NCI-H748 (cell line): ENCODE results near the gene PPP1R16B.

Experiments
- DNase-seq: peaks from one replicate; lab custom pipeline; 2025; ENCODE audit not compliant: unreplicated experiment; lab: John Stamatoyannopoulos, UW

Gene PPP1R16B

DNA sequence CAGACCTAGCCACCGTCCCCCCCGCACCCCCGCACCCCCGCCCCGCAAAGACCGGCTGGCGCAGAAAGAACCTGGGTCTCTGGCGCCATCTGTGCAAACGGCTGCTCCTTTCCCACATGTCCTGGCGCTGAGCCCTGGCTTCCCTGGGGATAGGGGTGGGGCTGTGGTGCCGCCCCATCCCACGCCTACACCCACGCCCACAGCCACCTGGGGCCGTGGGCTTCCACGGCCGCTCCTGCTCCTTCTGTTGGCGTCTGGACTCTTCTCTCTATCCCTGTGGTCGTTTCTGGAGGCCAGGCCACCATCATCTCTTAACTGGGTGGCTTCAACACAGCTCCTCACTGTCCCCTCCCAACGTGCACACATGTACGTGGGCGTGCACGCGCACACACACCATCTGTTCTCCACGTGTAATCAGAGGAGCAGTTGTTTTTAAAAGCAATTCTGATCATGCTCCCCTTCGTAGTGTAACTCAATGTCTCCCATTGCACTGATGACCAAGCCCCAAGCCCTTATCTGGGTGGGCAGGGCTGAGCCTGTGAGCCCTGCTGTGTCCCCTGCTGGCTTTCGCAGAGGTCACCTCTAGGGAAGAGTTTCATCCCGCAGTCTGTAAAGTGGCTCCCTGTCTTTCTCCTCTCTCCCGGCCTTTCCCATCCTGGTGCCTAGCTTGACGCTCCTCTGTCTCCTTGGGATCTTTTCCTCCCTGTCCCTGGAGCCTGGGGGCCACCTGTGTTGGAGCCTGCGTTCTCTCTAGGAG lies 88.8 kb downstream of the PPP1R16B start:
- peak; percentile 51 for DNase-seq

DNA sequence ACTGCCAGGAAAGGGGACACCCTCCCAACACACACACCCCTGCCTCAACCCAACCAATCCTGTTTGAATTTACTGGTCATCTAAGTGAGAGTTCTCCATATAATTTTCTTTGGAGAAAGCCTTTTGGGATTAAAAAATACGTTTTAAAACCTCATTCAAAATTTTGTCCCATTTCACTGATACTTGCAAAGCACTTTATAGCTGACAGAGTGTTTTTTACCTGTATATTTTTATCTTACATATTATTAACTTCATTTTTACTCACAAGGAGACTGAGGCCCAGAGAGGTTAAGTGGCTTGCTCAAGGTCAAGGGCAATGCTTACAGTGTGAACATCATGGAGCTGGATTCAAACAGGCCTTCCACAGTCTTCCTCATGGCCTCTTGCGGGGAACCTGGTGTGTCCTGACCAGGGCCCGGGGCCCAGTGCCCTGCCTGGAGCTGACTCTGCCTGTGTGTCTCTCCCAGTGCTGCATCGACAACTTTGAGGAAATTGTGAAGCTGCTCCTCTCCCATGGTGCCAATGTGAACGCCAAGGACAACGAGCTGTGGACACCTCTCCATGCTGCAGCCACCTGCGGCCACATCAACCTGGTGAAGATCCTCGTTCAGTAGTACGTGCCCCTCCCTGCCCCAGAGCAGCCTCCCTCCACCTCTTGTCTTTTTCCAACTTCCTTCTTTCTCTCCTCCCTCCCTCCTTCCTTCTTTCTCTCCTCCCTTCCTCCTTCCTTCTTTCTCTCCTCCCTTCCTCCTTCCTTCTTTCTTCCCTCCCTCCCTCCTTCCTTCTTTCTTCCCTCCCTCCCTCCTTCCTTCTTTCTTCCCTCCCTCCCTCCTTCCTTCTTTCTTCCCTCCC lies 89.8 kb downstream of the PPP1R16B start:
- DNase-seq, result no peak

DNA sequence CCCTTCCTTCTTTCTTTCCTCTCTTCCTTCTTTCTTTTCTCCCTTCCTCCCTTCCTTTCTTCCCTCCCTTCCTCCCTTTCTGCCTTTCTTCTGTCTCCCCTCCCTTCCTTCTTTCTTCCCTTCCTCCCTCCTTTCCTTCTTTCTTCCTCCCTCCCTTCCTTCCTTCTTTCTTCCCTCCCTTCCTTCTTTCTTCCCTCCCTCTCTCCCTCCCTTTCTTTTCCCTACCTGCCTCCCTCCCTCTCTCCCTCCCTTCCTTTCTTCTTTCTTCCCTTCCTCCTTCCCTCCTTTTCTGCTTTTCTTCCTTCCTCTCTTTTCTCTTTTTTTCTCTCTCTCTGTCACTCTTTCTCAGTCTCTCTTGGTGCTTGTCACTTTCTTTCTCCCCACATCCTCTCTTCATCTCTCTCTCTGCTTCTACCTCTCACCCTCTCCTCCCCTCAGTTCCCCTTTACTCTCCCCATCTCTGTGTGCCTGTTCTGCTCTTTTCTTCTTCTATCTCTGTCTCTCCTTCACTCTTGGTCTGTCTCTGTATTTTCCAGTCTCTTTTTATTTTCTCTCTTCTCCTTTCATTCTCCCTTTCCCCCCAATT lies 90.6 kb downstream of the PPP1R16B start:
- no peak for DNase-seq

DNA sequence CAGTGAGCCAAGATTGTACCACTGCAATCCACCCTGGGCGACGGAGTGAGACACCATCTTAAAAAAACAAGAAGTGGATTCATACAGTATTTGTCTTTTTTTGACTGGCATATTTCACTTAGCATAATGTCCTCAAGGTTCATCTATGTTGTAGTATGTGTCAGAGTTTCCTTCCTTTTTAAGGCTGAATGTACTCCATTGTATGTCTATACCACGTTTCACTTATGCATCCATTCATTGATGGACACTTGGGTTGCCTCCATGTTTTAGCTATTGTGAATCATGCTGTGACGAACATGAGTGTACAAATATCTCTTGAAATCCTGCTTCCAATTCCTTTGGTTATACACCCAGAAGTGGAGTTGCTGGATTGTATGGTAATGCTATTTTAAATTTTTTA lies 91.8 kb downstream of the PPP1R16B start:
- no peak for DNase-seq

DNA sequence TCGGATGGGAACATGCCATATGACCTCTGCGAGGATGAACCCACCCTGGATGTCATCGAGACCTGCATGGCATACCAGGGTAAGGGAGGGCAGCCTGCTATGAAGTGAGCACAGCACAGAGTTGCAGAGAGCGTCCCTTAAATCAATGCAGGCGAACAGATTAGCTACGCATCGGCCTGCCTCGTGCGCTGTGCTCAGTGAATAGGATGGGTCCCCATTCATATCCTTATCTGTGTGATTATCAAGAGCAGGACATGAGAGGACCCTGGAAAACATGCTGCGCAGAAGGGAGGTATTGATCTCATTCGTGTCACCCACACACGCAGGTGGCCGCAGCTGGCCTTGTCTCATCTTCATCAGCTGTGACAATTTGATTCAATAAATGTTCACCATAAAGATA lies 95.1 kb downstream of the PPP1R16B start:
- DNase-seq, result no peak

DNA sequence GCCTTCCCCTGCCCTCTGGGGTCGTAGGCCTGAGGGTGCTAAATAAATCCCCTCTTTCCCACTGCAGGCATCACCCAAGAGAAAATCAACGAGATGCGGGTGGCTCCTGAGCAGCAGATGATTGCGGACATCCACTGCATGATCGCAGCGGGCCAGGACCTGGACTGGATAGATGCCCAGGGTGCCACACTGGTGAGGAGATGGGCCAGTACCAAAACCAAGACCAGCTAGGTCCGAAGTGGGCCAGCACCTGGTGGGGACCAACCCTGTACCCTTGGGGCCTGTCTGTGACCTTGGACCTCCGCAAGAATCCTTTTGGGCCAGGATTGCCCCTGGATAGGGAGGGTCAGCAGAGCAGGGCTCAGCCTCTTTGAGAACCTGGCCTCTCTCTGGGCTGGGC lies 97.1 kb downstream of the PPP1R16B start:
- DNase-seq, result no peak

DNA sequence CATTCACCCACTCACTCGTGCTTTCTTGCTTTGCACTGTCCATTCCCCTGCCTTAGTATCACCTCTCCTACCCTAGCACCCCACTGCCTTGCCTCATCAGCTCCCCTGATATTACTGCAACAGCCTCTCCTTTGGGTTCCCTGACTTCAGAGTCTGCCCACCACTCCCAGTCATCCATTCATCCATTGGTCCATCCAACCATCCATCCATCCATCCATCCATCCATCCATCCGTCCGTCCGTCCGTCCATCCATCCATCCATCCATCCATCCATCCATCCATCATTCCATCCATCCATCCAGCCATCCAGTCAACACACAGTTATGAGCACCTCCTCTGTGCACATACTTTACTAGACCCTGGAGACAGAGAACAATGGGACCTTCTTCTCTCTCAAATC lies 97.8 kb downstream of the PPP1R16B start:
- DNase-seq, result no peak

DNA sequence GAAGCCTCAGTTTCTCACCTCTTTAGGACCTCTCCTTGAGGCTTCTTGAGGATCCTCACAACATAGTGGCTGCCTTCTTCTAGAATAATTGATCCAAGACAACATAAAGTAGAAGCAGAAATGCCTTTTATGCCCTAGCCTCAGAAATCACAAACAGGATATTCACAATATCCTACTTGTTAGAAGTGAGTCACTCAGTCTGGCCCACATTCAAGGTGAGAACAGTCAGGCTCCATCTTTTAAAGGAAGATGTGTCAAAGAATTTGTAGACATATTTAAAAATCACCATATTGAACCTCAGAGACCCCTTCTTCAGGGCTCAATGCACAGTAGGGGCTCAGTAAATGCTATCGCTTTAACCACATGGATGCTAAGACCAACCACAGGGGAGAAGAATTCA lies 99.9 kb downstream of the PPP1R16B start:
- DNase-seq, result no peak

DNA sequence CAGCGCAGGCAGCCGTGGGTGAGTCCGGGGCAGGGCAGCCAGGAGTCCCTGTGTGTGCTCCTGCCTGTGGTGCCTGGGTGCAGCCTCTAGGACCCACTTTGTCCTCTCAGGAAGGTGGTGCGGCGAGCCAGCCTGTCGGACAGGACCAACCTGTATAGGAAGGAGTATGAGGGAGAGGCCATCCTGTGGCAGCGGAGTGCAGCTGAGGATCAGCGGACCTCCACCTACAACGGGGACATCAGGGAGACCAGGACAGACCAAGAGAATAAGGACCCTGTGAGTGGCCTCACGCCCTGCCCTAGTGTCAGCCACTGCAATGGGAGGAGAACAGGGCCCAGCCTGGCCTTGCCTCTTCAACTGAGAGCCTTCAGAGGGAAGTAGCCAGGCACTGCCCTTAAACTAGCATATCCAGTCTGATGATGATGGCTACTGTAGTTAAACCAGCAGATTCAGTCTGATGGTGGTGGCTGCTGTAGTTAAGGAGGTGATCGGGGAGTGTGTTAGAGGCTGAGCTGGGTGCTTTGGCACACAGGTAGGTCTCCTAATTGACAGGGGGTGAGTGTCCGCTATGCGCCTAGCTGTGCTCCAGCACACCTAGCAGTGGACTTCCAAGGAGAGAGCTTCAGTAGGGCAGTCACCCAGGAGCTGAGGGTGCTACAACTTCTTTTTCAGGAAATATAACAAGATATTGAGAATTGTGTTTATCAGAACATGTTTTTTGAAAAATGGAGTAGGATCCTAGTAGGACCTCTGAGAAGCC lies 102.6 kb downstream of the PPP1R16B start:
- DNase-seq, result no peak

DNA sequence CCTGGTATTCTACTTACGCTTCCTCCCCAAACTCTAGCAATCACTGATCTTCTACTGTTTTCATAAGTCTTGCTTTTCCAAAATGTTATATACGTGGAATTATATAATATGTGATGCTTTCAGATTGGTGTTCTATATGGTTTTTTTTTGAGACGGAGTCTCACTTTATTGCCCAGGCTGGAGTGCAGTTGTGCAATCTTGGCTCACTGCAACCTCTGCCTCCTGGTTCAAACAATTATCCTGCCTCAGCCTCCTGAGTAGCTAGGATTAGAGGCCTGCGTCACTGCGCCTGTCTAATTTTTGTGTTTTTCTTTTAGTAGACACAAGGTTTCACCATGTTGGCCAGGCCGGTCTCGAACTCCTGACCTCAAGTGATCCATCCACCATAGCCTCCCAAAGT lies 109.9 kb downstream of the PPP1R16B start:
- DNase-seq, result no peak

DNA sequence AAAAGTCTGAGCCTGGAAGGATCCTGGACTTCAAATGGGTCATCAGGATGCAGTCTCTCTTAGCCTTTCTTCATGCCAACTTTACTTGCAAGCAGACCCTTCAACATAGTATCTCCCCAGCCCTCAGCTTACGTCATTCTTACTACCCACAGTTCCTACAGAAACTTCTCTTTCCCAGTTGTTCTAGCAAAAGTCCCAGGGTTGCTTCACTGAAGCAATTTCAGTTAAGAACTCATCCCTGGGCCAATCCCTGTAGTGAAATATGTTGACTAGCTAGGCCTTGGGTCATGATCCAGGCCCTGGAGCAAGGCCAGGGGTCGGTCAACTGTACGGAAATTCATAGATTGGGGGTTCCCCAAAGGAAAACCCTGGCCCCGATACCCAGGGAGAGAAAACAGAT lies 112.2 kb downstream of the PPP1R16B start:
- no peak for DNase-seq

DNA sequence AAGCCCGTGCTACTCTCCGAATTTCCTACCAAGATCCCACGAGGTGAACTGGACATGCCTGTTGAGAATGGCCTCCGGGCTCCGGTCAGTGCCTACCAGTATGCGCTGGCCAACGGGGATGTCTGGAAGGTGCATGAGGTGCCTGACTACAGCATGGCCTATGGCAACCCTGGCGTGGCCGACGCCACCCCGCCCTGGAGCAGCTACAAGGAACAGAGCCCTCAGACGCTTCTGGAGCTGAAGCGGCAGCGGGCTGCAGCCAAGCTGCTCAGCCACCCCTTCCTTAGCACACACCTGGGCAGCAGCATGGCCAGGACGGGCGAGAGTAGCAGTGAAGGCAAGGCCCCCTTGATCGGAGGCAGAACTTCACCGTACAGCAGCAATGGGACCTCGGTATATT lies 112.7 kb downstream of the PPP1R16B start:
- DNase-seq, result no peak

DNA sequence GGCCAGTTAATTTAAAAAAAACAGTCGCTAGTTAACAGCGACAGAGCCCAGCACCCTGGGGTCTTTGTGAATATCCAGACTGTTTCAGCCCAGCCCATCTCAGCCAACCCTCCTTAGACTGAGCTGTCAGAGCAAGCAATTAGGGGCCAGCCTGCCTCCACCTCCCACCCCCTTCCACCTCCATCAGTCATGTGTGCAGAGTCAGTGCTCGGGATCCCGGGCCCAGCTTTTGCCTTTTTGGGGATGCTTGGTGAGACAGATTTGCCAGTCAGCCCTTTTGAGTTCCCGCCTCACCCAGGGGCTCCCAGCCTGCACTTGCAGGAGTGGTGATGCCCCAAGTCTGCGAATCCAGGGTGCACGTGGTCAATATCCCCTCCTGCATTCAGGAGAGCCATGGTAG lies 114.2 kb downstream of the PPP1R16B start:
- DNase-seq, result no peak

DNA sequence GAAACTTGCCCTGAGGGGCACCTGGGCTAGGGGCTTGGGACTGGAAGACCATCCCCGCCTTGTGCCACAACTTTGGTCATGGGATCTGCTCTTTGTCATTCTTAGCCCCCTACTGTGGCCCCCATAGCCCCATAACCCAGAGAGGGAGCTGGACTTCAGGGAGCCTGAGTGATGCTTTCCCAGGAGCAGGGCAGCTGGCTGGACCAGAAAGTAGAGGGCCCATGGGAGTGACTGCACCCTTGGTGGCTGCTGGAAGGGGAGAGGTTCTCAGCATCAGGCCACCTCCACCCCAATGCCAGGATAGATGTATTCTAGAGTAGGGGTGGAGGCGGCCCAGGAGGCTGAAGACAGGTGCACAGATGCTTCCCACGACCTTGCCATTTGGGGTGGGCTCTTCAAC lies 114.9 kb downstream of the PPP1R16B start:
- DNase-seq, result no peak

DNA sequence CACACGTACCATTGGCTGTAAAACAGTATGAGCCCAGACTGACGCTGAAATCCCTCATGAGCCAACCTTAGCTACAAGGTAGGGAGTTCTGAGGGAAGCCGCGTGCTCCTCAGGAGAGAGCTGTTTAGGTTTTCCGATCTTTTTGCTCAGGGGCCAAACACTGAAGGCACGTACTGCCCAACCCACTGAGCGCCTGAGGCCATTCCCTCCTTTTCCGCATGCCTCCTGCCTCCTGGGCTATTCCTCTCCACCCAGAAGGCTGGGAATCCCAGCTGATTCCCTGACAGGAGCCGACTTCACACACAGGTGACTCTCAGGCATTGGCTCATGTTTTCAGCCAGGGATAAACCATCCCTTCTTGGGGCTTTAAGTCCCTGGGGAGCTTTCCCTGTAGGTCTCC lies 115.4 kb downstream of the PPP1R16B start:
- DNase-seq, result no peak

DNA sequence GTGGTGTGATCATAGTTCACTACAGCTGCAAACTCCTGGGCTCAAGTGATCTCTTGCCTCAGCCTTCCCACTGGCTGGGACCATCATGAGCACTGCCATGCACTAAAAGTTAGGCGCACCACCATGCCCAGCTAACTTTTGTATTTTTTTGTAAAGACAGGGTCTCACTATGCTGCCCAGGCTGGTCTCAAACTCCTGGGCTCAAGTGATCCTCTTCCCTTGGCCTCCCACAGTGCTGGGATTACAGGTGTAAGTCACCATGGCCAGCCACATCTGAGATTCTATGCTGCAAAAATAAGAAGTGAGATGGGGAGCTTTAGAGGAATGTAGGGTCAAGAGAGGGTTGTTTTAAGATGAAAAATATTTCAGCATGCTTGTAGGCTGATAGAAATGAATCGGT lies 119.2 kb downstream of the PPP1R16B start:
- DNase-seq, result no peak

DNA sequence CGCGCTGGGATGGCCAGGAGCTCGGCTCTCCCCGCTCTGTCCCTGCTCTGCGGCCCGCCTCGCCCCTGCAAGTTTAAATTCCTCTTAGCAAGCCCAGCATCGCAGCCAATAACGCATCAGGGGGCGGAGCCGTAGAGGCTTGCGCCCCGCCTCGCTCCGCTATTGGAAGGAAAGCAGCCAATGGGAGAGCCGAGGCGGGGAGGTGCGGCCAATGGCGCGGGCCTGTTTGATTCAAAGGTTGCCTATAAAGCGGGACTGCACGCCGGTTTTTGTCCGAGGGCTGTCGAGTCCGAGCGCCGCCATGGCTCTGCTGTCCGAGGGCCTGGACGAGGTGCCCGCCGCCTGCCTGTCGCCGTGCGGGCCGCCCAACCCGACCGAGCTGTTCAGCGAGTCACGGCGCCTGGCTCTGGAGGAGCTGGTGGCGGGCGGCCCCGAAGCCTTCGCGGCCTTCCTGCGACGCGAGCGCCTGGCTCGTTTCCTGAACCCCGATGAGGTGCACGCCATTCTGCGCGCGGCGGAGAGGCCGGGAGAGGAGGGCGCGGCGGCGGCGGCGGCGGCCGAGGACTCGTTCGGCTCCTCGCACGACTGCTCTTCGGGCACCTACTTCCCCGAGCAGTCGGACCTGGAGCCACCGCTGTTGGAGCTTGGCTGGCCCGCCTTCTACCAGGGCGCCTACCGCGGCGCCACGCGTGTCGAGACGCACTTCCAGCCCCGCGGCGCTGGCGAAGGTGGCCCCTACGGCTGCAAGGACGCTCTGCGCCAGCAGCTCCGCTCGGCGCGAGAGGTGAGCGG lies 120.8 kb downstream of the PPP1R16B start, which contains the start of gene FAM83D:
TSS of gene FAM83D (plus strand) at position 276 of the 792 bp plus-strand sequence. CDS start at position 302, 26 bp downstream.
- DNase-seq, result peak; percentile 99

DNA sequence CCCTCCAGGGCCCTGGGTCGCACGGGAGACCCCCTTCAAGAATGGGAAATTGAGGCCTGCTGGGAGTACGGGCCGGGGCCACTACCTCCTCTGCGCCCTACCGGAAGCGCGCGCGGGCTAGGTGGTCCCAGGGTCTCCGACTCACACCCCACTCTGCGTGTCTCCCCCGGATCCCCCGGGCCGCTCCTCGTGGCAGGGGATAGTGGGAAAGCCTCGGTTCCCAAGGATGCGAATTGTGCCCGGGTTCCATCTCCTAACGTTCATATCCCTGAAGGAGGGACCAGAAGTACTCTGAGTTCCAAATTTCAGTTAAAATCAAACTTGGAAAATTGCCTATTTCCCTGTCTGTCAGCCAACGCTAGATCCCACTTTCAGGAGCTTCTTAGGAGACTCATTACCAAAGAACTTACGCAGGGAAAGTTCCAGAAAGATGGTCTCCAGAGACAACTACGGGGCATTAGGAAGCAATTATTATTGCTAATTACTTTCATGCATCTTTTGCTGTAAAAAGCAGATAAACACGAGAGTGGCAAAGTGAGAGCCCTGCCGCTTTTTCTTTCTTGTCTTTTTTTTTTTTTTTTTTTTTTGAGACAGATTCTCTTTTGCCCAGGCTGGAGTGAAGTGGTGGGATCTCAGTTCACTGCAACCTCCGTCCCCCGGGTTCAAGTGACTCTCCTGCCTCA lies 121.6 kb downstream of the PPP1R16B start:
- peak; percentile 43 for DNase-seq

DNA sequence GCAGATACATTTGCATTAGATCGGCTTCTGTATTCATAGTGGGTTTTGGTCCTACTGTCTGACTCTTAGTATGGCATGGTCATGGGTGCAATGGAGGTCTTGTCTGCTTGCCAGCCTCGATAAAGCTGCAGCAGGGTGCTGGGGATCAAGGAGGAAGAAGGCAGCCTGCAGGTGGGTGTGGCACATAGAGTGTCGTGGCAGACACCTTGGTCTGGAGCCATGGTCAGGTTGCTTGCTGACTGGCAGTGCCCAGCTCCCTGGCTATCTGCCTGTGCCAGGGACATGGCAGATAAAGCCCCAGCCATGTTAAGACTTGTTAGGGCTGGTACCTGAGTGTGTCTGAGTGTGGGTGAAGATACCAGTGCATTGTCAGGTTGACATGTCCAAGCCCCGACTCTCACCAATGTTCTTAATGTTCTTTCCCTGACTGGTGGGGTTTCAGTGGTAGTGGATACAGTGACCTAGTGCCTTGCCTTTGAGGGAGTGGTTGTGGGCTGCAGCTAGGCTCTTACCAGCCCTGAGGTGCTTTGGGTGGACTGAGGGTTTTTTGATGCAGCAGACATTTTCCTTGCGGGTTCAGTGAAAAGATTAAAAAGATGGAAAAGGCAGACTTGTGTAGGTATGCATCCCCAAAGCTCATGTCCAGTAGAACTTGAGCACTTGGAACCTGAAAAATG lies 122.5 kb downstream of the PPP1R16B start:
- peak; percentile 24 for DNase-seq
